HG02610 (cell line): ENCODE results near the gene TP53BP1.
"Not testable (repeated sequence)": the region's sequence is repeated elsewhere in the genome, so short reads cannot be mapped to it uniquely, and the experiment has no call there.

Experiments
- ATAC-seq: cut with Tn5 transposase; IDR thresholded peaks from one replicate; pipeline ENCODE4 v1.9.1; 2021; ENCODE audit warnings: mild to moderate bottlenecking, moderate library complexity; ENCODE audit not compliant: unreplicated experiment

TP53BP1 gene

DNA sequence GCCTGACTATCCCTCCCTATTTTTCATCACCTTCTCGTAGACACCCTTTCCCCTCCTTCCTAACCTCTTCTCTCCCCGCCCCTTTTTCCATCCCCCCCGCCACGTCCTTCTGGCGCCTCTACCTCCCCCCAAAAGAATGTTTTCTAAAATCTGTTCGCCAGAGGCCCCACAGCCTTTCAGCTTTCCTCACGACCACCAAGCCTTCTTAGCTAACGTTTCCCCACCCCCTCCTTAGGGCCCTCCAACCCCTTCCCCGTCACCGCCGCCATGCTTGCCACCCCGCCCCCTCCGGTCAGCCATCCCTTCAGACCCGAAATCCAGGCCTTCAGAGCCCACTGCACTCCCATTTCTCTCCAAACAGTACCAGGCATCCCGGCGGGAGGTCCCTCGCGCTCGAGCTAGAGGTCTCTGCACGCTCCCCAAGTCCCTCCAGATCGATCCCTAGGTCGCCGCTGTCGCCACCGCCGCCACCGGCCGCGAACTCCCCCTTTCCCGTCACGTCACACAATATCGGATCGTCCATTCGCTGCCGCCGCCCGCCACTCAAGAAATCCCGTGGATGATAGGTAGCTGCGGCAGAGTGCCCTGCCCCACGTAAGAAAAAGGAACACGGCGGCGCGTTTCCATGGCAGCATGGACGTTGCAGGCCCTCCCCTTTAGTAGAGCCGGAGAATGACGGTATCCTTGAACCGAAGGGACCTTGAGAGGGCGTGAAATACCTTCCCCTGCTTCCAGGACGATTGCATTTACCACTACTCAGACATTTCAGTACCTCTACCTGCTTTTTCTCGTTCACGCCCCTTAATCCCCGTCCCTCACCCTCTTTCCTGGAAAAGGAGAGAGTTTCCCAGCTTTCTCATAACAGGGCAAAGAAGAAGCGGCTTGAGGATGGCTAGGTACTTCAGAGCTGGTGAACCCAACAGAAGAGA lies at the start of gene TP53BP1:
Gene TP53BP1, minus strand, starts transcription at position 484 of the 929 bp plus-strand sequence. Its CDS starts 113 bp downstream, at position 371.
- ATAC-seq, result peak; percentile 98

DNA sequence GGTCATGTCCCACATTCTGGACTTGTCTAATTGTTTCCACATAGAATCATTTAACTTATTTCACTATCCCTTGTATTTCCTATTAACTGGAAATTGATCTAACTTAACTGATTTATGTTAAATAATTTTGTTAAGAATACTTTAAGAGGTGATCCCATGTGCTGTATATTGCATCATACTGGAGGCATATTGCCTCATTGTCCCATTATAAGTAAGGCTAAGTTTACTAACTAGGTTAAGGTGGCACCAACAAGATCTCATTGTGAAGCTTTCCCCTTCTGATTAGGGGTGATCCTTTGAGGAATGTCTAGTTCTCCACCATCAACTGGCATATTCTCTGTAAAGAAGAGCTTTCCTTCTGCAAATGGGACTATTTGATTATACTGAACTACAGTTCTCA lies 48.8 kb upstream of the TP53BP1 start:
- ATAC-seq, result no peak

DNA sequence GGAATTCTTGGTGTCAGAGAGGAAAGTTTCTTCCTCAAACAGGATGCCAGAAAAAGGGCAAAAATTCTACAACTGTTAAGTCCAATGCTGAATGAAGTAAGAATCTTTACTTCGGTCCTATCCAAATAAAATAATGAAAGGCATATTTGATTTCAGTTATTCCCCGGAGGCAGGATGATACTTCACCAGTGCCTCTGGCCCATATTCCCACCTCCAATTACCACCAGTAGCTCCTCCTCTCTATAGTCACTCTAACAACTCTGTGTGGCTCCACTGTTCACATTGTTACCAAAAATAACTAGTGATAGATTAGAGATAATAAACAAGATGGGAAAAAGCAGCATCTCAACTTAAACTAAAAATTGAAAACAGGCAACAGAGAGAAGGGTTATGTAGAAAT lies 45.1 kb upstream of the TP53BP1 start:
- ATAC-seq, result no peak

- ATAC-seq, result no peak
Measured at GRCh38 chr15:43534897-43535296, 41.9 kb upstream of the TP53BP1 start.

- ATAC-seq, result not testable (repeated sequence)
Measured at GRCh38 chr15:43532826-43533225, 39.9 kb upstream of the TP53BP1 start.

DNA sequence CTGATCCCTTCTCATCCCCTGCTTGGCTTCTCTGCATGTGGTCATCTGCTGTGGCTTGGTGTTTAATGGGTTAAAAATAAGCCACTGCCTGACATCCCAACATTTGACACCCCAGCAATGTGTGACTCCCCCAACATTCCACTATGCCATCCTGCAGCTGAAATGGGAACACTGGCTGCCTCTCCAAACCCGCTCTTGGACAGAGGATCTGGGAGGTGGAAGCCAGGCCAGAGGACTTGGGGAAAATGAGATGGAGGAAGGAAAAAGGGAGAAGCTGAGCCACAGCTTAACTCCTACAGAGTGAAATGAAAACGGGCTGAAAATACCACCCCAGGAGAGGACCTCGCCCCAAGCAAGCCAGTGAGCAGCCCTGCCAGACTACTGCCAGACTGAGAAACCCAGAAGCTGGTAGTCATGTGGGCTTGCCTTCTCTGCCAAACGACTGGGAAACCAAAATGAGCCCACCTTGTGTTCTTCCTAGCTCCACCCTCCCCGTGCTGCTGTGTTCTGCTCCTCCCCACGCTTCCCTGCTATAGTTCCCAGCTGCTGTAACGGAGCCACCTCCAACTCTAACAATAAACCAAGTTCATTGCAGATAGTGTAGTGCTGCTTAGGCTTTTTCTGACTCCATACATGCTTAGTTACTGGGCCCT lies 38.2 kb upstream of the TP53BP1 start:
- no peak for ATAC-seq

DNA sequence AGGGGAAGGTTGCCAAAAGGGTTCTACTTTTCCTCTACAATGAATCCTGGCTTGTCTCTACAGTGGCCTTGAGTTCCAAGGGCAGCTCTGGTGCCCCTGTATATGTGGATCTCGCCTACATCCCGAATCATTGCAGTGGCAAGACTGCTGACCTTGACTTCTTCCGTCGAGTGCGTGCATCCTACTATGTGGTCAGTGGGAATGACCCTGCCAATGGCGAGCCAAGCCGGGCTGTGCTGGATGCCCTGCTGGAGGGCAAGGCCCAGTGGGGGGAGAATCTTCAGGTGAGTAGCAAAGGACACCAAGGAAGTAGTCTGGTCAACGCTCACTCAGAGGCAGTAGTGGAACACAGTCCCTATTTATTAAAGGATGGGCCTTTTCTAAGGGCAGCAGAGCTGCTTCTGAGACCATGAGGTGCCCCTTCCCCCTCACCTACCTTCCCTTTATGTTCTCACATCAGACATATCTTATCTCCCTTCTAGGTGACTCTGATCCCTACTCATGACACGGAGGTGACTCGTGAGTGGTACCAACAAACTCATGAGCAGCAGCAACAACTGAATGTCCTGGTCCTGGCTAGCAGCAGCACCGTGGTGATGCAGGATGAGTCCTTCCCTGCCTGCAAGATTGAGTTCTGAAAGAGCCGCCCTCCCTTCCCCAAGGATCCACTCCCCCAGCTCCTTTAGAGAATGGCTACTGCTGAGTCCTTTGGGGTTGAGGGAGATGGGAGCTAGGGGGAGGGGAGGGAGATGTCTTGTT lies 36.8 kb upstream of the TP53BP1 start:
- no peak for ATAC-seq

GRCh38 chr15:43529141-43529540 lies 36.2 kb upstream of the TP53BP1 start:
- ATAC-seq, result no peak

DNA sequence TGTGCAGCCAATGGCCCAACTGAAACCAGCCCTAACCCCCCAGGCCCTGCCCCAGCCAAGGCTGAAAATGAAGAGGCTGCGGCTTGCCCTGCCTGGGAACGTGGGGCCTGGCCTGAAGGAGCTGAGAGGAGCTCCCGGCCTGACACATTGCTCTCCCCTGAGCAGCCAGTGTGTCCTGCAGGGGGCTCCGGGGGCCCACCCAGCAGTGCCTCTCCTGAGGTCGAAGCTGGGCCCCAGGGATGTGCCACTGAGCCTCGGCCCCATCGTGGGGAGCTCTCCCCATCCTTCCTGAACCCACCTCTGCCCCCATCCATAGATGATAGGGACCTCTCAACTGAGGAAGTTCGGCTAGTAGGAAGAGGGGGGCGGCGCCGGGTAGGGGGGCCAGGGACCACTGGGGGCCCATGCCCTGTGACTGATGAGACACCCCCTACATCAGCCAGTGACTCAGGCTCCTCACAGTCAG lies 35.6 kb upstream of the TP53BP1 start:
- ATAC-seq, result no peak

DNA sequence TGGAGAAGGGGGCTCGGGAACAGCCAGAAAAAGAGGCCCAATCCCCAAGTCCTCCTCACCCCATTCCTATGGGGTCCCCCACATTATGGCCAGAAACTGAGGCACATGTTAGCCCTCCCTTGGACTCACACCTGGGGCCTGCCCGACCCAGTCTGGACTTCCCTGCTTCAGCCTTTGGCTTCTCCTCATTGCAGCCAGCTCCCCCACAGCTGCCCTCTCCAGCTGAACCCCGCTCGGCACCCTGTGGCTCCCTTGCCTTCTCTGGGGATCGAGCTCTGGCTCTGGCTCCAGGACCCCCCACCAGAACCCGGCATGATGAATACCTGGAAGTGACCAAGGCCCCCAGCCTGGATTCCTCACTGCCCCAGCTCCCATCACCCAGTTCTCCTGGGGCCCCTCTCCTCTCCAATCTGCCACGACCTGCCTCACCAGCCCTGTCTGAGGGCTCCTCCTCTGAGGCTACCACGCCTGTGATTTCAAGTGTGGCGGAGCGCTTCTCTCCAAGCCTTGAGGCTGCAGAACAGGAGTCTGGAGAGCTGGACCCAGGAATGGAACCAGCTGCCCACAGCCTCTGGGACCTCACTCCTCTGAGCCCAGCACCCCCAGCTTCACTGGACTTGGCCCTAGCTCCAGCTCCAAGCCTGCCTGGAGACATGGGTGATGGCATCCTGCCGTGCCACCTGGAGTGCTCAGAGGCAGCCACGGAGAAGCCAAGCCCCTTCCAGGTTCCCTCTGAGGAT lies 35.0 kb upstream of the TP53BP1 start:
- ATAC-seq, result no peak

GRCh38 chr15:43527016-43527801 lies 34.3 kb upstream of the TP53BP1 start:
- no peak for ATAC-seq

DNA sequence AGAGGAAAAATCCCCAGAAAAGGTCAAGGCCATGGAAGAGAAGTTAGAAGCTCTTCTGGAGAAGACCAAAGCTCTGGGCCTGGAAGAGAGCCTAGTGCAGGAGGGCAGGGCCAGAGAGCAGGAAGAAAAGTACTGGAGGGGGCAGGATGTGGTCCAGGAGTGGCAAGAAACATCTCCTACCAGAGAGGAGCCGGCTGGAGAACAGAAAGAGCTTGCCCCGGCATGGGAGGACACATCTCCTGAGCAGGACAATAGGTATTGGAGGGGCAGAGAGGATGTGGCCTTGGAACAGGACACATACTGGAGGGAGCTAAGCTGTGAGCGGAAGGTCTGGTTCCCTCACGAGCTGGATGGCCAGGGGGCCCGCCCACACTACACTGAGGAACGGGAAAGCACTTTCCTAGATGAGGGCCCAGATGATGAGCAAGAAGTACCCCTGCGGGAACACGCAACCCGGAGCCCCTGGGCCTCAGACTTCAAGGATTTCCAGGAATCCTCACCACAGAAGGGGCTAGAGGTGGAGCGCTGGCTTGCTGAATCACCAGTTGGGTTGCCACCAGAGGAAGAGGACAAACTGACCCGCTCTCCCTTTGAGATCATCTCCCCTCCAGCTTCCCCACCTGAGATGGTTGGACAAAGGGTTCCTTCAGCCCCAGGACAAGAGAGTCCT lies 33.4 kb upstream of the TP53BP1 start:
- ATAC-seq, result no peak

DNA sequence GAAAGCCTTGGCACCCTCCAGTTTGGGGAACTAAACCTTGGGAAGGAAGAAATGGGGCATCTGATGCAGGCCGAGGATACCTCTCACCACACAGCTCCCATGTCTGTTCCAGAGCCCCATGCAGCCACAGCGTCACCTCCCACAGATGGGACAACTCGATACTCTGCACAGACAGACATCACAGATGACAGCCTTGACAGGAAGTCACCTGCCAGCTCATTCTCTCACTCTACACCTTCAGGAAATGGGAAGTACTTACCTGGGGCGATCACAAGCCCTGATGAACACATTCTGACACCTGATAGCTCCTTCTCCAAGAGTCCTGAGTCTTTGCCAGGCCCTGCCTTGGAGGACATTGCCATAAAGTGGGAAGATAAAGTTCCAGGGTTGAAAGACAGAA lies 32.2 kb upstream of the TP53BP1 start:
- no peak for ATAC-seq

GRCh38 chr15:43524254-43524845 lies 31.4 kb upstream of the TP53BP1 start:
- ATAC-seq, result no peak

DNA sequence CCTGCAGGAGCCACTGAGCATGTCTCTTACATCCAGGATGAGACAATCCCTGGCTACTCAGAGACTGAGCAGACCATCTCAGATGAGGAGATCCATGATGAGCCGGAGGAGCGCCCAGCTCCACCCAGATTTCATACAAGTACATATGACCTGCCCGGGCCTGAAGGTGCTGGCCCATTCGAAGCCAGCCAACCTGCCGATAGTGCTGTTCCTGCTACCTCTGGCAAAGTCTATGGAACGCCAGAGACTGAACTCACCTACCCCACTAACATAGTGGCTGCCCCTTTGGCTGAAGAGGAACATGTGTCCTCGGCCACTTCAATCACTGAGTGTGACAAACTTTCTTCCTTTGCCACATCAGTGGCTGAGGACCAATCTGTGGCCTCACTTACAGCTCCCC lies 30.7 kb upstream of the TP53BP1 start:
- ATAC-seq, result no peak

- no peak for ATAC-seq
Measured at GRCh38 chr15:43522247-43522646, 29.3 kb upstream of the TP53BP1 start.

DNA sequence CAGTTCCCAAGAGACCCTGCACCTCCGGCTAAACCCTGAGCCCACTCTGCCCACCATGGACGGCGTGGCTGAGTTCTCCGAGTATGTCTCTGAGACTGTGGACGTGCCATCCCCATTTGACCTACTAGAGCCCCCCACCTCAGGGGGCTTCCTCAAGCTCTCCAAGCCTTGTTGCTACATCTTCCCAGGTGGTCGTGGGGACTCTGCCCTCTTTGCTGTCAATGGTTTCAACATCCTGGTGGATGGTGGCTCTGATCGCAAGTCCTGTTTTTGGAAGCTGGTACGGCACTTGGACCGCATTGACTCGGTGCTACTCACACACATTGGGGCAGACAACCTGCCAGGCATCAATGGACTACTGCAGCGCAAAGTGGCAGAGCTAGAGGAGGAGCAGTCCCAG lies 28.5 kb upstream of the TP53BP1 start:
- ATAC-seq, result no peak

DNA sequence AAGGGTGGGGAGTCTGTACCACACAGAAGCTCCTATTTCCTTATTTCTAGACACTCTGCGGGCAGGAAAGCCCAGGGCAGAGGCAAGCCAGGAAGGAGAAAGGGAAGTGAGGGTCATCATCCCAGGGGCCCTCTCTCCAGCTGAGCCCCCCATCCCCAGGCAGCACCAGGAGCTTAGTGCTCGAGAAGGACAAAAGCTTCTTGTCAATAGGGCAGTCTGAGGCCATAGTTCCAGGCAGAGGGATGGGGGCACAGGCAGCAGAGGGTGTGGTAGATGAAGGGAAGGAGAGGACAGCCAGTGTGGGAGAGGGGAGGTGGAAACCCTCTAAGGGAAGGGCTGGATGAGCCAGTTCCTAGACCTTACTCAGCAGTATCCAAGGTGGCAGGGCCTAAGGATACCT lies 27.2 kb upstream of the TP53BP1 start:
- ATAC-seq, result no peak

- no peak for ATAC-seq
Measured at GRCh38 chr15:43519196-43519595, 26.2 kb upstream of the TP53BP1 start.
